ENCODE measurements around the gene HLA-F.

Gene HLA-F

GRCh38 chr6:29744131-29744530, 20.9 kb downstream of the HLA-F start:
- H3K27me3 ChIP-seq (ENCODE audit: insufficient read depth, low read length, poor library complexity), result no peaks in the 10 kb centered on the region
- TF ChIP-seq CTCF (IDR thresholded peaks at IDR 0.05; ENCODE audit: borderline replicate concordance, extremely low read depth, low read length, poor library complexity, severe bottlenecking) (no peak), EZH2 (IDR thresholded peaks at IDR 0.05; ENCODE audit: borderline replicate concordance, low read depth, low read length, severe bottlenecking) (no peak)
- H3K4me2 ChIP-seq (ENCODE audit: insufficient read depth, low read length), result no peak overlapping the region
- no peak for DNase-seq
- H3K79me2 ChIP-seq (ENCODE audit: insufficient read depth, low read length), result no peaks in the 10 kb centered on the region
- peaks cover 5% of the 10 kb centered on the region; the same call in 1 of the 2 replicates for H4K20me1 ChIP-seq (ENCODE audit: insufficient read depth, low read length)
- H3K9me3 ChIP-seq (ENCODE audit: insufficient read depth, low read length, severe bottlenecking), result no peaks in the 10 kb centered on the region
- no peak for ATAC-seq (ENCODE audit: insufficient read depth, low read depth)
- no peak overlapping the region for H3K9ac ChIP-seq (ENCODE audit: low read depth, low read length)
- no peak overlapping the region for H3K4me3 ChIP-seq (ENCODE audit: low read depth in 1 of 2, low read length in 2 of 2)
- H2AFZ ChIP-seq (ENCODE audit: low read depth, low read length), result no peak overlapping the region
- no peaks in the 10 kb centered on the region for H3K36me3 ChIP-seq (ENCODE audit: insufficient read depth, low read length)
- H3K27ac ChIP-seq (ENCODE audit: low read length), result no peak overlapping the region
- no peaks in the 10 kb centered on the region for H3K4me1 ChIP-seq (ENCODE audit: insufficient read depth, low read length)

GRCh38 chr6:29744621-29745020, 21.4 kb downstream of the HLA-F start:
- H3K4me1 ChIP-seq (ENCODE audit: insufficient read depth, low read length), result no peaks in the 10 kb centered on the region
- no peak overlapping the region for H3K4me2 ChIP-seq (ENCODE audit: insufficient read depth, low read length)
- H3K9ac ChIP-seq (ENCODE audit: low read depth, low read length), result no peak overlapping the region
- H2AFZ ChIP-seq (ENCODE audit: low read depth, low read length), result no peak overlapping the region
- no peaks in the 10 kb centered on the region for H3K9me3 ChIP-seq (ENCODE audit: insufficient read depth, low read length, severe bottlenecking)
- TF ChIP-seq CTCF (IDR thresholded peaks at IDR 0.05; ENCODE audit: borderline replicate concordance, extremely low read depth, low read length, poor library complexity, severe bottlenecking) (no peak), EZH2 (IDR thresholded peaks at IDR 0.05; ENCODE audit: borderline replicate concordance, low read depth, low read length, severe bottlenecking) (no peak)
- DNase-seq (no peak), ATAC-seq (ENCODE audit: insufficient read depth, low read depth) (no peak)
- no peaks in the 10 kb centered on the region for H3K79me2 ChIP-seq (ENCODE audit: insufficient read depth, low read length)
- H3K36me3 ChIP-seq (ENCODE audit: insufficient read depth, low read length), result no peaks in the 10 kb centered on the region
- H3K27me3 ChIP-seq (ENCODE audit: insufficient read depth, low read length, poor library complexity), result no peaks in the 10 kb centered on the region
- no peak overlapping the region for H3K4me3 ChIP-seq (ENCODE audit: low read depth in 1 of 2, low read length in 2 of 2)
- H4K20me1 ChIP-seq (ENCODE audit: insufficient read depth, low read length), result peaks cover 5% of the 10 kb centered on the region; the same call in 1 of the 2 replicates
- H3K27ac ChIP-seq (ENCODE audit: low read length), result no peak overlapping the region

GRCh38 chr6:29745386-29745785, 22.2 kb downstream of the HLA-F start:
- Histone ChIP-seq H3K9me3 (ENCODE audit: insufficient read depth, low read length, severe bottlenecking) (no peaks in the 10 kb centered on the region), H4K20me1 (ENCODE audit: insufficient read depth, low read length) (peaks cover 5% of the 10 kb centered on the region; the same call in 1 of the 2 replicates), H3K4me1 (ENCODE audit: insufficient read depth, low read length) (no peaks in the 10 kb centered on the region), H3K9ac (ENCODE audit: low read depth, low read length) (no peak overlapping the region), H3K4me2 (ENCODE audit: insufficient read depth, low read length) (no peak overlapping the region), H2AFZ (ENCODE audit: low read depth, low read length) (no peak overlapping the region), H3K36me3 (ENCODE audit: insufficient read depth, low read length) (no peaks in the 10 kb centered on the region), H3K79me2 (ENCODE audit: insufficient read depth, low read length) (no peaks in the 10 kb centered on the region), H3K4me3 (ENCODE audit: low read depth in 1 of 2, low read length in 2 of 2) (no peak overlapping the region), H3K27ac (ENCODE audit: low read length) (no peak overlapping the region), H3K27me3 (ENCODE audit: insufficient read depth, low read length, poor library complexity) (no peaks in the 10 kb centered on the region)
- TF ChIP-seq CTCF (IDR thresholded peaks at IDR 0.05; ENCODE audit: borderline replicate concordance, extremely low read depth, low read length, poor library complexity, severe bottlenecking) (no peak), EZH2 (IDR thresholded peaks at IDR 0.05; ENCODE audit: borderline replicate concordance, low read depth, low read length, severe bottlenecking) (no peak)
- no peak for ATAC-seq (ENCODE audit: insufficient read depth, low read depth)
- DNase-seq, result no peak

Measured in DND-41 (cell line).